Transverse colon (tissue), 4 donors: ENCODE data around the gene A4GALT. TPM values are rescaled to one million over a fixed set of nuclear protein-coding genes. Genes with fewer than 3 reads are reported as not detected.
A peak's percentile ranks its signal among the peaks of the same experiment; 100 is the strongest.
"Not testable (repeated sequence)": the region's sequence is repeated elsewhere in the genome, so short reads cannot be mapped to it uniquely, and the experiment has no call there.

ENCODE experiments used
- DNase-seq: peaks from one replicate; pipeline ENCODE4 v3.0.0-alpha.2; 2019
- H3K27ac ChIP-seq, 4 donors: fragments of 200-600 bp; sonication (generic); 2 replicates each; pipeline ENCODE4 v1.5.1; 2016 to 2018; ENCODE audit warnings: inconsistent platforms in 4 of 4
- H3K27me3 ChIP-seq: fragments of 200-600 bp; sonication (generic); 2 replicates; pipeline ENCODE4 v1.5.1; 2017; ENCODE audit warnings: inconsistent platforms
- H3K36me3 ChIP-seq, 4 donors: fragments of 200-600 bp; sonication (generic); 2 replicates each; pipeline ENCODE4 v1.5.1; 2017 to 2019; ENCODE audit warnings: inconsistent platforms in 4 of 4
- H3K4me1 ChIP-seq, 4 donors: fragments of 200-600 bp; sonication (generic); 2 replicates each; pipeline ENCODE4 v1.5.1; 2017 to 2020; ENCODE audit warnings: inconsistent platforms in 4 of 4
- H3K4me3 ChIP-seq, 4 donors: fragments of 200-600 bp; sonication (generic); 1 replicate in 1 of 4; 2 replicates in 3 of 4; pipeline versions ENCODE4 v1.5.1 to v1.6.1; 2017 to 2019; ENCODE audit warnings: inconsistent platforms in 4 of 4
- H3K9me3 ChIP-seq, 2 donors: fragments of 200-600 bp; sonication (generic); 2 replicates each; pipeline ENCODE4 v1.5.1; 2017 to 2019; ENCODE audit warnings: inconsistent platforms in 2 of 2
- EP300 ChIP-seq: sonication (generic); formaldehyde crosslinking; IDR thresholded peaks from one replicate; pipeline ENCODE4 v1.6.1; 2017; ENCODE audit warnings: antibody characterized with exemption, low read depth
- POLR2A ChIP-seq: fragments of 450-650 bp; IDR thresholded peaks from one replicate; pipeline ENCODE4 v1.6.1; 2016; ENCODE audit warnings: antibody characterized with exemption, mild to moderate bottlenecking, moderate library complexity
- POLR2AphosphoS5 ChIP-seq, 3 donors: sonication (generic); formaldehyde crosslinking; IDR thresholded peaks; one replicate each; pipeline ENCODE4 v1.6.1; 2016; ENCODE audit warnings: antibody characterized with exemption in 3 of 3
- WGBS, 2 donors: methylation state at CpG; one replicate each; pipeline ENCODE4 v1.1.5; 2018; ENCODE audit warnings: low coverage in 1 of 2; 5-methylcytosine and 5-hydroxymethylcytosine counted together
- in situ Hi-C, 4 donors: fragments of 200-750 bp; cut with MboI; loops; one replicate each; pipeline versions ENCODE4 v1.15.0 to v1.15.1; 2017; ENCODE audit warnings: low sequenced_read_pairs in 3 of 4, low pct_ligation_motif_present in 1 of 4, low pct_unique_long_range_greater_than_20kb in 1 of 4
- intact Hi-C: fragments of 100-400 bp; cut with DNase I; formaldehyde crosslinking; loops from one replicate; pipeline ENCODE4 v1.15.1; 2023; ENCODE audit warnings: low total_unique reads
- total RNA-seq, 4 donors: library from RNA; depleted of rRNA; stranded (reverse); fragments of >200 nt; gene quantifications; one replicate each; pipeline ENCODE4 v1.1.0, GENCODE V29; 2016
- TF ChIP-seq, protein P1 (sequence below), 5 experiments: fragments of 200-600 bp in 3 of 5; fragments of 450-650 bp in 2 of 5; sonication (generic) in 3 of 5; IDR thresholded peaks; 1 replicate in 2 of 5; 2 replicates in 3 of 5; pipeline ENCODE4 v1.5.1; 2016 to 2017; ENCODE audit warnings: antibody characterized with exemption in 5 of 5, inconsistent platforms in 3 of 5, mild to moderate bottlenecking in 2 of 5, moderate library complexity in 1 of 5

A4GALT gene
- total RNA-seq, 4 donors from 2014 or later: 6.3 to 31.4 (median 12.7) TPM

GRCh38 chr22:42678894-42679293, 41.8 kb downstream of the A4GALT start:
- Histone ChIP-seq H3K9me3 (no peaks in the 10 kb centered on the region), H3K36me3 (no peaks in the 10 kb centered on the region), H3K4me1 (peaks cover 29 to 49% (median 40%) of the 10 kb centered on the region in 4 donors), H3K27me3 (no peaks in the 10 kb centered on the region), H3K4me3 (no peak overlapping the region), H3K27ac (no peak overlapping the region)
- 100% methylated on average over 1 of the region's 1 CpG; no CpG with 5 or more reads in 1 of the 2 donors for WGBS, 2 donors
- TF ChIP-seq EP300: no peak
- TF ChIP-seq POLR2AphosphoS5 (IDR thresholded peaks at IDR 0.05): no peak
- TF ChIP-seq, protein P1, sequence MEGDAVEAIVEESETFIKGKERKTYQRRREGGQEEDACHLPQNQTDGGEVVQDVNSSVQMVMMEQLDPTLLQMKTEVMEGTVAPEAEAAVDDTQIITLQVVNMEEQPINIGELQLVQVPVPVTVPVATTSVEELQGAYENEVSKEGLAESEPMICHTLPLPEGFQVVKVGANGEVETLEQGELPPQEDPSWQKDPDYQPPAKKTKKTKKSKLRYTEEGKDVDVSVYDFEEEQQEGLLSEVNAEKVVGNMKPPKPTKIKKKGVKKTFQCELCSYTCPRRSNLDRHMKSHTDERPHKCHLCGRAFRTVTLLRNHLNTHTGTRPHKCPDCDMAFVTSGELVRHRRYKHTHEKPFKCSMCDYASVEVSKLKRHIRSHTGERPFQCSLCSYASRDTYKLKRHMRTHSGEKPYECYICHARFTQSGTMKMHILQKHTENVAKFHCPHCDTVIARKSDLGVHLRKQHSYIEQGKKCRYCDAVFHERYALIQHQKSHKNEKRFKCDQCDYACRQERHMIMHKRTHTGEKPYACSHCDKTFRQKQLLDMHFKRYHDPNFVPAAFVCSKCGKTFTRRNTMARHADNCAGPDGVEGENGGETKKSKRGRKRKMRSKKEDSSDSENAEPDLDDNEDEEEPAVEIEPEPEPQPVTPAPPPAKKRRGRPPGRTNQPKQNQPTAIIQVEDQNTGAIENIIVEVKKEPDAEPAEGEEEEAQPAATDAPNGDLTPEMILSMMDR (IDR thresholded peaks at IDR 0.05): no peak
- TF ChIP-seq POLR2A: no peak
- intact Hi-C loops: no loop called here
- no peak for DNase-seq
- in situ Hi-C loops: no loop called here

- 75 to 84% methylated on average over 3 to 4 of the region's 4 CpGs for WGBS, 2 donors
- intact Hi-C loops: not testable (repeated sequence)
- peak overlapping the region in 1 of 4 donors; percentile 84 for H3K27ac ChIP-seq
These were observed 42.7 kb downstream of the A4GALT start for GRCh38 chr22:42677936-42678335.

GRCh38 chr22:42676059-42676607, 44.5 kb downstream of the A4GALT start:
- in situ Hi-C loops (no loop called here), intact Hi-C loops (no loop called here)
- H3K9me3 ChIP-seq: no peaks in the 10 kb centered on the region
- no peaks in the 10 kb centered on the region for H3K36me3 ChIP-seq
- peaks cover 7 to 32% (median 24%) of the 10 kb centered on the region in 4 donors for H3K4me1 ChIP-seq
- peak in 2 of 3 donors; percentile 29 to 37 for TF ChIP-seq POLR2AphosphoS5 (IDR thresholded peaks at IDR 0.05)
- TF ChIP-seq POLR2A: no peak
- H3K4me3 ChIP-seq: no peak overlapping the region
- peak overlapping the region; percentile 62 to 84 (median 73) for H3K27ac ChIP-seq
- no peak for DNase-seq
- no peaks in the 10 kb centered on the region for H3K27me3 ChIP-seq
- WGBS, 2 donors: 47 to 52% methylated on average over 6 to 7 of the region's 7 CpGs

More at GRCh38 chr22:42677936-42678335, 42.7 kb downstream of the A4GALT start:
- in situ Hi-C loops, H3K27me3 ChIP-seq, H3K36me3 ChIP-seq, H3K4me3 ChIP-seq, H3K9me3 ChIP-seq, DNase-seq: not testable (repeated sequence)
- H3K4me1 ChIP-seq: peaks cover 19 to 39% (median 34%) of the 10 kb centered on the region in 4 donors

GRCh38 chr22:42673898-42674401, 46.7 kb downstream of the A4GALT start:
- H3K4me3 ChIP-seq: no peak overlapping the region
- in situ Hi-C loops: loop anchor here in 3 of 4 donors (25.0 kb wide), 2 partner anchors 188 to 363 kb away; partner anchors contain the start of gene ARFGAP3 (in 1 of the 3)
- intact Hi-C loops: no loop called here
- TF ChIP-seq EP300: no peak
- WGBS, 2 donors: 10 to 34% methylated on average over 2 of the region's 2 CpGs
- H3K36me3 ChIP-seq: no peaks in the 10 kb centered on the region
- H3K27me3 ChIP-seq: no peaks in the 10 kb centered on the region
- H3K4me1 ChIP-seq: peaks cover 7 to 28% (median 21%) of the 10 kb centered on the region in 4 donors
- no peak for DNase-seq
- H3K27ac ChIP-seq: peak overlapping the region in 2 of 4 donors; percentile 15 to 43
- H3K9me3 ChIP-seq: no peaks in the 10 kb centered on the region

GRCh38 chr22:42673071-42673470, 47.6 kb downstream of the A4GALT start:
- in situ Hi-C loops: loop anchor here in 3 of 4 donors (25.0 kb wide), 2 partner anchors 189 to 364 kb away; partner anchors contain the start of gene ARFGAP3 (in 1 of the 3)

GRCh38 chr22:42670921-42671709, 49.6 kb downstream of the A4GALT start:
- in situ Hi-C loops: loop anchor here in 3 of 4 donors (25.0 kb wide), 2 partner anchors 191 to 366 kb away; partner anchors contain the start of gene ARFGAP3 (in 1 of the 3)
- peak overlapping the region in 2 of 4 donors; percentile 22 to 36 for H3K27ac ChIP-seq

More at GRCh38 chr22:42673071-42673470, 47.6 kb downstream of the A4GALT start:
- 95 to 99% methylated on average over 11 to 13 of the region's 13 CpGs for WGBS, 2 donors
- H3K27ac ChIP-seq, H3K9me3 ChIP-seq, H3K4me3 ChIP-seq, H3K36me3 ChIP-seq, intact Hi-C loops, DNase-seq, H3K27me3 ChIP-seq: not testable (repeated sequence)
- peaks cover 7 to 28% (median 21%) of the 10 kb centered on the region in 4 donors for H3K4me1 ChIP-seq

More at GRCh38 chr22:42670921-42671709, 49.6 kb downstream of the A4GALT start:
- H3K36me3 ChIP-seq: no peaks in the 10 kb centered on the region
- DNase-seq: peak; percentile 22
- intact Hi-C loops: no loop called here
- 30 to 38% methylated on average over 5 to 19 of the region's 19 CpGs for WGBS, 2 donors
- no peak overlapping the region for H3K4me3 ChIP-seq
- H3K27me3 ChIP-seq: no peaks in the 10 kb centered on the region
- TF ChIP-seq EP300: no peak
- peak in 2 of 3 donors; percentile 20 to 22 for TF ChIP-seq POLR2AphosphoS5 (IDR thresholded peaks at IDR 0.05)
- peaks cover 0 to 13% (median 5%) of the 10 kb centered on the region in 4 donors for H3K4me1 ChIP-seq
- H3K9me3 ChIP-seq: no peaks in the 10 kb centered on the region
